Measurements from ENCODE around the gene NPAS3.

DNA sequence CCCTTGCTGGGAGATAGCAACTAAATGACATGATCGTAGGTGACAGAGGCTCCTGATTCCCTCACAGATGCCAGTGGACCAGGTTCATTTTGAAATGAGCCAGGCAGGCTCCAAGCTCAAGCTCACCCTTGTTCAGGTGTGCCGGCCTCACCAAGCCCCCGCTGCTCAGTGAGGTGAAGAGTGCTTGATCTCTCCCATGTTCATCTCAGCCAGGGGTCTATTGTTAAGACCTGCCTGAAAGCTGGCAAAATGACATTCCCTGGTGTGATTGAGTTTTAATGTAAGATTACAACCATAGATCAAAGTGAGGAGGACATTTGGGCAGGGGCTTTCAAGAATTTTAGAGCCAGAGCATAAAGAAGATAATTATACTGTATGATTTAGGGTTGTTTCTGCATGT lies 514.3 kb downstream of the NPAS3 start:
- TF ChIP-seq, protein P1, sequence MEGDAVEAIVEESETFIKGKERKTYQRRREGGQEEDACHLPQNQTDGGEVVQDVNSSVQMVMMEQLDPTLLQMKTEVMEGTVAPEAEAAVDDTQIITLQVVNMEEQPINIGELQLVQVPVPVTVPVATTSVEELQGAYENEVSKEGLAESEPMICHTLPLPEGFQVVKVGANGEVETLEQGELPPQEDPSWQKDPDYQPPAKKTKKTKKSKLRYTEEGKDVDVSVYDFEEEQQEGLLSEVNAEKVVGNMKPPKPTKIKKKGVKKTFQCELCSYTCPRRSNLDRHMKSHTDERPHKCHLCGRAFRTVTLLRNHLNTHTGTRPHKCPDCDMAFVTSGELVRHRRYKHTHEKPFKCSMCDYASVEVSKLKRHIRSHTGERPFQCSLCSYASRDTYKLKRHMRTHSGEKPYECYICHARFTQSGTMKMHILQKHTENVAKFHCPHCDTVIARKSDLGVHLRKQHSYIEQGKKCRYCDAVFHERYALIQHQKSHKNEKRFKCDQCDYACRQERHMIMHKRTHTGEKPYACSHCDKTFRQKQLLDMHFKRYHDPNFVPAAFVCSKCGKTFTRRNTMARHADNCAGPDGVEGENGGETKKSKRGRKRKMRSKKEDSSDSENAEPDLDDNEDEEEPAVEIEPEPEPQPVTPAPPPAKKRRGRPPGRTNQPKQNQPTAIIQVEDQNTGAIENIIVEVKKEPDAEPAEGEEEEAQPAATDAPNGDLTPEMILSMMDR (conservative IDR thresholded peaks at IDR 0.05; ENCODE audit: low read depth, low read length), result no peak
- no peak for TF ChIP-seq EZH2 (IDR thresholded peaks at IDR 0.05; ENCODE audit: borderline replicate concordance, low read depth, low read length, poor library complexity, severe bottlenecking)
